T47D (cell line): Measurements from ENCODE around the gene PTTG1IP.

ENCODE experiments used
- DNase-seq, 2 experiments: peaks; one replicate each; pipeline versions ENCODE4 v3.0.0 to v3.0.0-alpha.2; 2011 to 2012; ENCODE audit warnings: low read depth in 1 of 2, low spot score in 1 of 2
- JUND ChIP-seq: IDR thresholded peaks from 2 replicates; pipeline ENCODE4 v1.6.1; 2012; ENCODE audit warnings: low read depth
- in situ Hi-C: cut with HindIII; loops from 2 replicates; pipeline ENCODE4 v1.10.0; 2016; ENCODE audit warnings: low sequenced_read_pairs, low pct_unique_long_range_greater_than_20kb

PTTG1IP gene

DNA sequence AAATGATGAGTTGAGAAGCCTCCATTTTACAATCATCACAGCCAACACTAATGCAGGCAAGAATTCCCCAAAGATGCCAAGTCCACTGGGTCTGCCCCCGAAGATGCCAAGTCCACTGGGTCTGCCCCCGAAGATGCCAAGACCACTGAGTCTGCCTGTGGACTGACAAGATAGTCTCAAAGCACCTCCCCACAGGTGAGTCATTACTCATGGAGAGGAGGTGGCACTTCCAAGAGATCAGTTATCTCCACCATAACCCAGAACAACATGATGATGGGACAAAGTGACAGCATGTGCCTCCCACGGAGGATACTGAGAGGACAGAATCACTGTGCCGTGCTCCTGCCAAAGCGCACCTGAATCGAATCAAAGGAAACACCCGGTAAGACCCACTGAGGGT, 4.8 kb downstream of the PTTG1IP start:
- no peak for DNase-seq
- TF ChIP-seq JUND = no peak
- in situ Hi-C loops = no loop called here

DNA sequence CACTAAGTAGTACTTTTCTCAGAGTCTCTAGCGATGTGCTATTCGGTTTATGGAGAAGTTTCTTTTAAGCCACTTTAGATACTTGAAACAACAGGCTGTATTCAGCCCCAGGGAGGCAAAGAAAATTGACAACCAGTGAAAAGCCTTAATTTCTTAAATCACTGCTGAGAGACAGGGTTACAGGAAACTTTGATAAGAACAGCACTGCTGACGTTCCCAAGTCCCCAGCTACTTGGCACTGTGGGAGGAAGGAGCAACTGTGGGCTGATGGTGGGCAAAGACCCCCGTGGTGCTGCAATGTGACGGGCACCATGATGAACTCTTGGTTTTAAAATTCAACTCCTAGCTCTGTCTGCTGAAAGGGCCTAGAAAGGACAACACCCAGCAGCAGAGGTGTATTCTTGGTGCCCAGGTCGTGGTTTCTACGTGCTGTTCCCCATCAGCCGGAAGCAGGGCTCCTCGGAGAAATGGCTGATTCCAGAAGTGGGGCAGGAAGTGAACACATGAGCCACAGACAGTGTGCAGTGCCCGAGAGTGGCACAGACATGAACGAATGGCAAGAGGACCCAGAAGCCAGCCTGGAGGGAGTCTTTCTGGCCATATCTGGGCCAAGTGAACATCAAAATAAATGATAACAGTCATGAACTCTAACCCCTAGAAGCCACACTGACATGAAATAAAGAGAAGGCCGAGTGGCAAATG, 5.3 kb downstream of the PTTG1IP start:
- no peak for DNase-seq
- no peak for TF ChIP-seq JUND
- in situ Hi-C loops = no loop called here

DNA sequence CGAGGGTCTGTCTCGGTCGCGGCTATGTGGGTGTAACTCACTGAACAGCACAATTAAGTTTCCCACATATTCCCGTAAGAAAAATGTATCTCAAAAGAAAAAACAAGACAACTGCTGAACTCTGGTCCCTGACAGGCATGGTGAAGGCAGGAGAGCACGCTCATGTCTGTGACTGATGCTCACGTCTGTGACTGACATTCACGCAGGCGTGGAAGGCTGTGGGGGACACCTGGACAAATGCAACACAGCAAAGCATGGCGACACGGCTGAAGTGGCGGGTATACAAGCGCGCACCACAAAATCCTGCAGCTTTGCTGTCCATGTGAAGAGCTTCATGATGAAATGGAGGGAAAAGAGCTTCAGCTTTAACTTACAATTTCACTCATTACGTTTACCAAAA, 6.0 kb downstream of the PTTG1IP start:
- no peak for TF ChIP-seq JUND
- in situ Hi-C loops = no loop called here
- no peak for DNase-seq

DNA sequence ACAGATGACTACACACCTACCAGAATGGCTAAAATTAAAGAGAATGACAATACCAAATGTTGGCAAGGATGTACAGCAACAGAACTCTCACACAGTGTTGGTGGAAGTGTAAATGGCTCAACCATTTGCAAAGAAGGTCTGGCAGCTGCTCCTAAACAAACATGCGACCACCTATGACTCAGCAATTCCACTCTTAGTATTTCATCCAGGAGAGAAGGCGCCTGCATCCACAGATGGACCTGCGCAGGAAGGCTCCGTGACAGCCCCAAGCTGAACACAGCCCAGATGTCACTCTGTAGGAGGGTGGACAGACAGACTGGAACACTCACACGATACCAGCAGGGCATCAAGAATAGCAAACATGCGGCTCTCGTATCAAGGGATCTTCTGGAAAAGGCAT, 6.7 kb downstream of the PTTG1IP start:
- in situ Hi-C loops = no loop called here
- DNase-seq = no peak
- no peak for TF ChIP-seq JUND

DNA sequence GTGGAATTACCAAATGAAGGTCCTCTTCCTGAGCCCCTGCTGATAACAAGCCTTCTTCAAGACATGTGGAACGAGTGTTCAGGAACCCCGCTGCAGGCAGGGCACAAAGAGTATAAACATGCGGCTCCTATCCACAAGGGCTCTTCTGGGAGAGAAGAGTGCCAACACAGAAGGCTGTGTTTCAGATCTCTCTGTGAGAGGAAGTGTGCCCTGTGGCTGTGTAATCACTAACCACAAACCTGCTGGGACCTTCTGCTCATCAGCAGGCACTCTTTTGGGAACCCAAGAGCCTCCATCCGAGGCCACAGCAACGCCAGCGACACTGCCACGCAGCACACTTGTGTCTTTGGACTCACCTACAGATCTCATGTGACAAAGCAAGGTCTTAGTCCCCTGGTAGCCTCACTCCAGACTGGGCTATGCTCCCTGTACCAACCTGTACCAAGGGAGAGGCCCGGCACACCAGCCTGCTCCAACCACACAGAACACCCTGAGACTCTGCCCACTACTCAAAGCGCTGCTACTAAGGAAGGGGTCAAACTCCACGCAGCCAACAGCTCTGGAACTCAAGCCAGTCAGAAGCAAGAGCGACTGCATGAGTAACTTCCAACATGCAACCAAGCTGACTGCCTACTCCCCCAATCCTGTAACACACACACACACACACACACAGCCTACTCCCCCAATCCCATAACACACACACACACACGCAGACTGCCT, 7.8 kb downstream of the PTTG1IP start:
- no peak for TF ChIP-seq JUND
- DNase-seq = peak in 1 of 2 experiments; percentile 29
- in situ Hi-C loops = no loop called here

DNA sequence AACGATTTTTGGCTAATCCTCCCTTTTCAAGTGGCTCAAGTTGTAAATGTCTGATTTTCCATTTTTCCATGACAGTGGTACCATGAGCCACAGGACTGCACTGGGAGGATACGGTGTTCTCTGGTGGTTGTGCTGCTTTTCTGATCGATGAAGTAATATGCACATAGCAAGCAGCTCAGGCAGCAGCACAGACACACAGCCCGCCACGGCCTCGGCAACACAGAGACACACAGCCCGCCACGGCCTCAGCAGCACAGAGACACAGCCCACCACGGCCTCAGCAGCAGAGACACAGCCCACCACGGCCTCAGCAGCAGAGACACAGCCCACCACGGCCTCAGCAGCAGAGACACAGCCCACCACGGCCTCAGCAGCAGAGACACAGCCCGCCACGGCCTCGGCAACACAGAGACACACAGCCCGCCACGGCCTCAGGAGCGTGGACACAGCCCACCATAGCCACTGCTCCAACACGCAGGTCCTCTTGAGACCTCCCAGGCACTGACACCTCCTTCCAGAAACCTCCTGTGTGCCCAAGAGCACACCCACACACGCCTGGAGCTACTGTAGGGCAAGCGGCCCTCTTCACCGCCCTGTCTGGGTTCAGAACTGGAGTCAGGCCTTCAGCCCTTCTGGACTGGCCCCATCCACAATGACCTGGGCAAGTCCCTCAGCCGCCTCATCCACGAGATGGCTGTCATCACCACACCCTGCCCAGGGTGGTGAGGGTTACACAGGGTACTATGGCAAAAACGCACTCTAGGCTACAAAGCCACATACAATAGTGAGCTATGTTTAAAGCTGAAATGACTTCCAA, 10.4 kb downstream of the PTTG1IP start:
- TF ChIP-seq JUND = no peak
- DNase-seq = no peak
- in situ Hi-C loops = no loop called here

DNA sequence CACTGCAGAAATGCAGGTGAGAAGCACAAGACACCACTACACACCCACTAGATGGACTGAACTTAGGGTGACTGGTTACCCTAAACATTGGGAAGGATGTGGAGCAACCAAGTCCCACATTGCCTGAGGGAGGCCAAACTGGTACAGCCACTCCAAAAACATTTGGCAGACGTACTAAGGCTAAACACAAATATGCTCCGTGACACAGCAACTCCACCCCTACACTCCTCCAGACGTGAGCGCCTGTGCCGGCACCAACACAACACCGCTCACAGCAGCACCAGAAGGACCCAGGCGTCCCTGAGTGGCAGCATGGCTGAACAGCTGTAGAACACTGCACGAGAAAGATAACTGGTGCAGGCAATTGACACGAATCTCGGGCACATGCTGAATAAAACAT, 14.7 kb downstream of the PTTG1IP start:
- no peak for TF ChIP-seq JUND
- DNase-seq = peak; percentile 62 to 95
- in situ Hi-C loops = no loop called here

DNA sequence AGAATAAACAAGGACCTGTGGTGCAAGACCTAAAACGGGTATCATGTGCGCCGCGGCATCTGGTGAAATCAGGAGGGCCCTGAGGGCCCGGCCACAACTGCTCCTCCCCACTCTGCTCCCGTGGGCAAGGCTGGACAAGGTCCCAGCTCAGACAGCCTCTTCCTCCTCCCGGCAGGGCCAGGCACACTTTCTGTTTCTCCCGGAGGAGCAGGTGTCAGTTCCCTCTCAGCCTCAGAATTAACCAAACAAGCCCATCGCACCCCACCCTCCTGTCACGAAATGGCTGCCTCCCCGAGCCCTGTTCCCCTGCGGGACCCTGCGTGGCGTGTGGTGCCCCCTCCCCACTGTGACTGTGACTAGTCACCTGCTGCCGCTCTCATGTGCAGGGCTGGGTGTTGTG, 15.2 kb downstream of the PTTG1IP start:
- DNase-seq = peak in 1 of 2 experiments; percentile 80
- no peak for TF ChIP-seq JUND
- in situ Hi-C loops = no loop called here

DNA sequence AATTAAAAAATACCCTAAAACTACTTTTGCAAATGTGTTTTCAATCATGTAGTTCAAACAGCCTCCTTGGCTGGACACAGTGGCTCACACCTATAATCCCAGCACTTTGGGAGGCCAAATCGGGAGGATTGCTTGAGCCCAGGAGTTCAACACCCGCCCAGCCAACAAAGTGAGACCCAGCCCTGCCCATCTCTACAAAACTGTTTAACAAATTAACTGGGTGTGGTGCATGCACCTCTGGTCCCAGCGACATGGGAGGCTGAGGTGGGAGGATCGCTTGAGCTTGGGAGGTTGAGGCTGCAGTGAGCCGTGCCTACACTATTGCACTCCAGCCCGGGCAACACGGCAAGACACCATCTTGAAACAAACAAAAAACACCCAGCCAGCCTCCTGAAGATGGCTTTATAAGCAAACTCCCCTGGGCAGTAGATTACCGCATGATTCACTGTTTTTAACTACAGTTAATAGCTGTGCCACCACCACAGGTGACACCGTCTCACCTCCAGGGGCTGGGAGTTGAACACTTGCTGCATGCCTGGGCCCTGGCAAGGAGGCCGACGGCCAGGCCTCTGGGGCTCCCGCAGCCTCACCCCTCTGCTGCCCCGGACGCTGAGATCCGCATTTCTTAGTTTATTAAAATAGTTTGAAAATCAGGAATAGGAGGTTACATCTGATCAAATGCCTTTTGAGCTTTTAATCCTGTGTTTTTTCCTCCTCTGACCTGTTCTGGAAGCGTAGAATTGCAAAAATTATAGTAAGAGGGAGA, 16.2 kb downstream of the PTTG1IP start:
- no peak for DNase-seq
- no peak for TF ChIP-seq JUND
- in situ Hi-C loops = no loop called here

DNA sequence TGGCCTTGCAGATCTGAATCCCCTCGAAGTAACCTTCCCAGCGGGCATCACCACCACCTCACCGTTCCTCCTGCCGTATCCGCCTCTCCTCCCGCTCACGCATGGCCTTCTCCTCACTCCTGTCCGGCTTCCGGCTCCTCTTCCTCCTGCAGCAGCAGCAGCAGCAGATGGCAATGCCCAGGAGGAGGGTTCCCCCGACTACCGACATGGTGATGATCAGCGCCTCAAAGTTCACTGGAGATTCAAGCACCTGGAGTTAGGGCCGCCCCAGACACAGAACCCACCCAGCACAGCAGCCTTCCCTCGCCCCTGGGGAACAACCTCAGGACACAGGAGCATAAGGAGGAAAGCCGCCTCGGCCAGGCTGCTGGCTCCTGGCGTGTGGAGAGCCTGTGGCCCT, 17.4 kb downstream of the PTTG1IP start:
- in situ Hi-C loops = no loop called here
- no peak for DNase-seq
- no peak for TF ChIP-seq JUND

DNA sequence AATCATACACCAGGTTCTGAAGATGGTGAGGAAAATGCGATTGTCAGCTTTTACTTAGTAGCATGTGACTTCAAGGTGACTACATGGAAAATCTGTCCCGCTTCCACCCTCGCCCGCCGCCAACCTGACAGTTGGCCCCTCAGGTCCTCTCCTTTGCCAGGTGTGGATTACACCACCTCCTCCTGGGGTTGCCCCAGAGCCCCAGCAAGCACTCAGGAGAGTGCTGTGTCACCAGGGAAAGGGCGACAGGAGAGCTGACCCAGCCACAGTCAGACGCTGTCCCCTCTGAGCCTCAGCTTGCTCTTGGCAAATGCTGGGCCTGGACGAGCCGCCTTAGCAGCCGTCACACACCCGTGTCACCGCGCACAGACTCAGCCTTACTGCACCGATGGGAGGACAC, 17.9 kb downstream of the PTTG1IP start:
- in situ Hi-C loops = no loop called here
- no peak for DNase-seq
- no peak for TF ChIP-seq JUND

DNA sequence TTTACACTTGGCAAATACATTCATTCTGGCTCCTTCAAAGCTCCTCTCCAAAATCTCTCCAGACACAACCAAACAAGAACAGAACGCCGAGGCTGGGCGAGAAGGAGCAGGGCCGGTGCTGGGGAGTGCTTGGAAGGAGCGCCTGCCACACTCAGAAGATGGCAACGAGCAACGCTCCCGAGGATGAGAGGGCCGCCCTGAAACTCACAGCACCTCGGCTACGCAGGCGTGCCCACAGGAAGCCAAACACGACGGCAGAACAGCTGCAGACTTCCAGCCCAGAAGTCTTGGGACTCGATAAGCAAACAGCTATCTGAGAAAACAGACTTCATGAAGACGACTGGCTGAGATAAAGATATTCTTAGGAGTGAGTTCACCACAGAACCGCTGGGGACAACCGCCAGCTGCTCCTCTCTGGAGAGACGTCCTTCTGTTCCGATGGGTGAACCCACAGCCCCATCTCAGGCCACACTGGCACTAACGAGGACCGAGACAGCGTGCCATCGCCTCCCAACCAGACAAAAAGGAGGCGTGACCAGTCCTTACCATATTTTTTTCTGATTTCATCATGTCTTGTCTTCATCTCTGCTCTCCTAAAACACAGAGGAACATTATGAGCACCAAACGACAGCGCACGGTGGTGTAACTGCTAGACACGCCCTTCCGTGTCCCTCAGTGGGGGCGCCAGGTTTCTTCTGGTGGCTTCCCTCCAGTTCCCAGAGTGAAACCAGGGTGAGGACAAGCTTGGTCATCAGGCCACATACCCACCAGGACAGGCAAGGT, 18.6 kb downstream of the PTTG1IP start:
- in situ Hi-C loops = no loop called here
- no peak for DNase-seq
- TF ChIP-seq JUND = no peak
